Panc1 (cell line): ENCODE data around the gene SGMS1. TPM values are rescaled to one million over a fixed set of nuclear protein-coding genes. Genes with fewer than 3 reads are reported as not detected.

Source experiments
- ATAC-seq: fragments of 200-7000 bp; cut with Tn5 transposase; 2 replicates; pipeline ENCODE4 v1.9.1; 2020; ENCODE audit warnings: mild to moderate bottlenecking, moderate library complexity
- BruUV-seq: library from RNA; stranded (reverse); fragments of 400-500 nt; replicated peaks from 2 replicates; lab custom pipeline; 2021; lab: Mats Ljungman, UMichigan
- CTCF ChIA-PET: fragments of 300-600 bp; sonication (Branson Sonifier 250); formaldehyde crosslinking; loops from one replicate; lab custom pipeline; 2022; ENCODE audit warnings: antibody characterized with exemption; lab: Charles Lee
- POLR2A ChIA-PET: fragments of 300-600 bp; sonication (Branson Sonifier 250); formaldehyde crosslinking; loops from one replicate; lab custom pipeline; 2022; ENCODE audit warnings: antibody characterized with exemption; lab: Charles Lee
- DNase-seq: peaks from one replicate; pipeline ENCODE4 v3.0.0-alpha.2; 2010; ENCODE audit warnings: low read depth, low spot score
- H3K27ac ChIP-seq: 2 replicates; pipeline ENCODE4 v1.5.1; 2011; ENCODE audit warnings: mild to moderate bottlenecking, low read length, inconsistent platforms
- H3K27me3 ChIP-seq: fragments of 200-500 bp; sonication (Bioruptor generic); 2 replicates; pipeline ENCODE4 v1.6.0; 2014; ENCODE audit warnings: low read length, inconsistent platforms; ENCODE audit not compliant: control insufficient read depth, insufficient read depth
- H3K36me3 ChIP-seq: fragments of 200-500 bp; sonication (Bioruptor generic); 2 replicates; pipeline ENCODE4 v1.5.1; 2014; ENCODE audit warnings: inconsistent platforms, mild to moderate bottlenecking, low read length, moderate library complexity; ENCODE audit not compliant: control insufficient read depth, insufficient read depth
- H3K4me1 ChIP-seq: 2 replicates; pipeline ENCODE4 v1.5.1; 2011; ENCODE audit warnings: inconsistent platforms, mild to moderate bottlenecking, low read length, moderate library complexity; ENCODE audit not compliant: control insufficient read depth, insufficient read depth
- H3K4me3 ChIP-seq, 2 experiments: 2 replicates each; pipeline ENCODE4 v1.5.1; 2011 to 2012; ENCODE audit warnings: low read depth in 2 of 2, low read length in 2 of 2, mild to moderate bottlenecking in 2 of 2, inconsistent platforms in 1 of 2, moderate library complexity in 1 of 2
- H3K9me3 ChIP-seq: fragments of 200-500 bp; sonication (Bioruptor generic); 2 replicates; pipeline ENCODE4 v1.5.1; 2014; ENCODE audit warnings: low read depth, mild to moderate bottlenecking, inconsistent platforms, low read length, moderate library complexity; ENCODE audit not compliant: control insufficient read depth, insufficient read depth
- POLR2AphosphoS5 ChIP-seq: IDR thresholded peaks from 2 replicates; pipeline ENCODE4 v1.6.1; 2012; ENCODE audit warnings: mild to moderate bottlenecking, low read depth, low read length, moderate library complexity
- REST ChIP-seq, 2 experiments: IDR thresholded peaks; 2 replicates each; pipeline ENCODE4 v1.6.1; 2011 to 2012; ENCODE audit warnings: low read depth in 2 of 2, control low read depth in 1 of 2, low read length in 1 of 2, mild to moderate bottlenecking in 1 of 2, moderate library complexity in 1 of 2; ENCODE audit not compliant: insufficient read depth in 1 of 2
- SIN3A ChIP-seq: IDR thresholded peaks from 2 replicates; pipeline ENCODE4 v1.6.1; 2012; ENCODE audit warnings: low read depth, mild to moderate bottlenecking, low read length, moderate library complexity, borderline replicate concordance; ENCODE audit not compliant: insufficient read depth
- TCF7L2 ChIP-seq: IDR thresholded peaks from 2 replicates; pipeline ENCODE4 v1.6.1; 2011; ENCODE audit warnings: mild to moderate bottlenecking, low read depth, low read length, inconsistent platforms
- in situ Hi-C: cut with HindIII; loops from 2 replicates; pipeline ENCODE4 v1.10.0; 2016; ENCODE audit warnings: low sequenced_read_pairs, low pct_unique_long_range_greater_than_20kb
- intact Hi-C: fragments of 100-400 bp; cut with micrococcal nuclease; formaldehyde crosslinking; loops from one replicate; pipeline ENCODE4 v1.10.0; 2022; ENCODE audit not compliant: unreplicated experiment
- total RNA-seq: library from RNA; stranded (reverse); gene quantifications from one replicate; pipeline ENCODE4 v1.2.1, GENCODE V29; 2021; ENCODE audit not compliant: unreplicated experiment
- TF ChIP-seq, protein P1 (sequence below): fragments of 450-650 bp; IDR thresholded peaks from 2 replicates; pipeline ENCODE4 v1.5.1; 2017; ENCODE audit warnings: mild to moderate bottlenecking

The SGMS1 gene
- total RNA-seq, 1 experiment from 2014 or later: 22.0 TPM

- DNase-seq (no peak), ATAC-seq (no peak)
- intact Hi-C loops: no loop called here
- Histone ChIP-seq H3K4me1 (no peaks in the 10 kb centered on the region), H3K27me3 (no peaks in the 10 kb centered on the region), H3K27ac (no peak overlapping the region), H3K36me3 (no peaks in the 10 kb centered on the region), H3K9me3 (no peaks in the 10 kb centered on the region), H3K4me3 (no peak overlapping the region)
- BruUV-seq: no TSS peak
- POLR2A ChIA-PET: no interaction called here
- CTCF ChIA-PET: no interaction called here
- in situ Hi-C loops: no loop called here
- TF ChIP-seq SIN3A: no peak
These were observed 26.7 kb upstream of the SGMS1 start for GRCh38 chr10:50650481-50650880.

- TF ChIP-seq POLR2AphosphoS5: no peak
- TF ChIP-seq REST (IDR thresholded peaks at IDR 0.05; ENCODE audit: insufficient read depth in 1 of 2, low read depth in 2 of 2, low read length in 1 of 2): no peak
- TF ChIP-seq TCF7L2: no peak
- no peak for TF ChIP-seq SIN3A
- TF ChIP-seq, protein P1, sequence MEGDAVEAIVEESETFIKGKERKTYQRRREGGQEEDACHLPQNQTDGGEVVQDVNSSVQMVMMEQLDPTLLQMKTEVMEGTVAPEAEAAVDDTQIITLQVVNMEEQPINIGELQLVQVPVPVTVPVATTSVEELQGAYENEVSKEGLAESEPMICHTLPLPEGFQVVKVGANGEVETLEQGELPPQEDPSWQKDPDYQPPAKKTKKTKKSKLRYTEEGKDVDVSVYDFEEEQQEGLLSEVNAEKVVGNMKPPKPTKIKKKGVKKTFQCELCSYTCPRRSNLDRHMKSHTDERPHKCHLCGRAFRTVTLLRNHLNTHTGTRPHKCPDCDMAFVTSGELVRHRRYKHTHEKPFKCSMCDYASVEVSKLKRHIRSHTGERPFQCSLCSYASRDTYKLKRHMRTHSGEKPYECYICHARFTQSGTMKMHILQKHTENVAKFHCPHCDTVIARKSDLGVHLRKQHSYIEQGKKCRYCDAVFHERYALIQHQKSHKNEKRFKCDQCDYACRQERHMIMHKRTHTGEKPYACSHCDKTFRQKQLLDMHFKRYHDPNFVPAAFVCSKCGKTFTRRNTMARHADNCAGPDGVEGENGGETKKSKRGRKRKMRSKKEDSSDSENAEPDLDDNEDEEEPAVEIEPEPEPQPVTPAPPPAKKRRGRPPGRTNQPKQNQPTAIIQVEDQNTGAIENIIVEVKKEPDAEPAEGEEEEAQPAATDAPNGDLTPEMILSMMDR: no peak
- no peak for ATAC-seq
These were observed 25.1 kb upstream of the SGMS1 start for GRCh38 chr10:50648935-50649227.

GRCh38 chr10:50648089-50648934 lies 24.6 kb upstream of the SGMS1 start:
- H3K27me3 ChIP-seq: no peaks in the 10 kb centered on the region
- no TSS peak for BruUV-seq
- no peaks in the 10 kb centered on the region for H3K4me1 ChIP-seq
- POLR2A ChIA-PET: interaction anchor here (0.7 kb wide), 1 partner anchor 14 kb away, joined by 3 read pairs; no protein-coding TSS in a partner anchor
- H3K27ac ChIP-seq: no peak overlapping the region
- intact Hi-C loops (no loop called here), in situ Hi-C loops (no loop called here)
- TF ChIP-seq POLR2AphosphoS5 (no peak), SIN3A (no peak), REST (IDR thresholded peaks at IDR 0.05; ENCODE audit: insufficient read depth in 1 of 2, low read depth in 2 of 2, low read length in 1 of 2) (no peak), TCF7L2 (no peak)
- TF ChIP-seq, protein P1: no peak
- no peak for DNase-seq
- H3K36me3 ChIP-seq: no peaks in the 10 kb centered on the region
- no peak for ATAC-seq
- CTCF ChIA-PET: no interaction called here
- H3K4me3 ChIP-seq: no peak overlapping the region
- H3K9me3 ChIP-seq: no peaks in the 10 kb centered on the region

More at GRCh38 chr10:50648935-50649227, 25.1 kb upstream of the SGMS1 start:
- BruUV-seq: no TSS peak
- Histone ChIP-seq H3K4me3 (no peak overlapping the region), H3K4me1 (no peaks in the 10 kb centered on the region), H3K36me3 (no peaks in the 10 kb centered on the region), H3K27ac (no peak overlapping the region), H3K9me3 (no peaks in the 10 kb centered on the region), H3K27me3 (no peaks in the 10 kb centered on the region)
- DNase-seq: no peak
- intact Hi-C loops (no loop called here), in situ Hi-C loops (no loop called here)
- ChIA-PET POLR2A (no interaction called here), CTCF (no interaction called here)
